K562 (cell line): Measurements from ENCODE around the gene TAF1A. TPM values are rescaled to one million over a fixed set of nuclear protein-coding genes. Genes with fewer than 3 reads are reported as not detected.

Experiments
- ATAC-seq: fragments of 200-7000 bp; cut with Tn5 transposase; 3 replicates; pipeline ENCODE4 v1.9.1; 2020; ENCODE audit warnings: moderate library complexity
- BruUV-seq: library from RNA; stranded (reverse); fragments of 400-500 nt; replicated peaks from 2 replicates; lab custom pipeline; 2021; lab: Mats Ljungman, UMichigan
- CTCF ChIA-PET: fragments of 300-600 bp; formaldehyde crosslinking; extraction: SDS; loops from one replicate; lab custom pipeline; 2021; ENCODE audit warnings: low intra/inter-chr PET ratio; lab: Yijun Ruan, JAX
- POLR2A ChIA-PET: fragments of 300-600, 350-650 bp; sonication (Branson Sonifier 250); formaldehyde crosslinking; extraction: SDS; loops from one replicate; lab custom pipeline; 2021; ENCODE audit warnings: antibody characterized with exemption, inconsistent platforms; lab: Yijun Ruan, JAX
- DNase-seq, 4 experiments: peaks; one replicate each; pipeline versions ENCODE4 v3.0.0 to v3.0.0-alpha.2; 2011 to 2018; ENCODE audit warnings: low spot score in 3 of 4, mixed read lengths in 3 of 4; ENCODE audit errors: extremely low read depth in 1 of 4
- FAIRE-seq: peaks from 2 replicates; lab custom pipeline; 2011; peaks lifted over from hg19 to GRCh38; lab: Jason Lieb, UNC
- H2AFZ ChIP-seq: 2 replicates; pipeline ENCODE4 v1.6.0; 2011; ENCODE audit warnings: low read depth, low read length, control low read depth, inconsistent platforms
- H3K27ac ChIP-seq: fragments of 200-600 bp; 3 replicates; pipeline ENCODE4 v1.8.0; 2011; ENCODE audit warnings: low read depth, mild to moderate bottlenecking, control low read depth, inconsistent platforms, low read length, moderate library complexity, mixed read lengths; ENCODE audit errors: extremely low read depth
- H3K27me3 ChIP-seq, 2 experiments: fragments of 300-600 bp in 1 of 2; 2 replicates in 1 of 2; 3 replicates in 1 of 2; pipeline versions ENCODE4 v1.6.0 to v1.8.0; 2011; ENCODE audit warnings: inconsistent platforms in 2 of 2, low read length in 2 of 2, mild to moderate bottlenecking in 1 of 2, mixed read lengths in 1 of 2, moderate library complexity in 1 of 2; ENCODE audit not compliant: control insufficient read depth in 2 of 2, insufficient read depth in 2 of 2
- H3K36me3 ChIP-seq: fragments of 300-600 bp; 3 replicates; pipeline ENCODE4 v1.8.0; 2011; ENCODE audit warnings: mild to moderate bottlenecking, low read length, inconsistent platforms; ENCODE audit not compliant: control insufficient read depth, insufficient read depth
- H3K4me1 ChIP-seq, 2 experiments: fragments of 200-600 bp in 1 of 2; replicated peaks in 1 of 2; 2 replicates in 1 of 2; 3 replicates in 1 of 2; pipeline versions ENCODE4 v1.5.1 to v1.8.0; 2011; ENCODE audit warnings: inconsistent platforms in 2 of 2, low read length in 2 of 2, mild to moderate bottlenecking in 1 of 2, mixed read lengths in 1 of 2, moderate library complexity in 1 of 2; ENCODE audit not compliant: control insufficient read depth in 2 of 2, insufficient read depth in 2 of 2
- H3K4me2 ChIP-seq: 2 replicates; pipeline ENCODE4 v1.6.1; 2011; ENCODE audit warnings: low read length, control low read depth, inconsistent platforms, mixed read lengths; ENCODE audit not compliant: insufficient read depth
- H3K4me3 ChIP-seq: fragments of 200-600 bp; sonication (generic), shearing (Covaris generic); 2 replicates; pipeline ENCODE4 v1.5.1; 2016; ENCODE audit warnings: control low read depth, inconsistent platforms
- H3K79me2 ChIP-seq: fragments of 200-600 bp; 3 replicates; pipeline ENCODE4 v1.8.0; 2011; ENCODE audit warnings: low read length, inconsistent platforms; ENCODE audit not compliant: control insufficient read depth, insufficient read depth
- H3K9ac ChIP-seq, 2 experiments: 2 replicates each; pipeline versions ENCODE4 v1.6.0 to v1.6.1; 2011; ENCODE audit warnings: low read depth in 2 of 2, low read length in 2 of 2, control low read depth in 1 of 2, inconsistent platforms in 1 of 2, mild to moderate bottlenecking in 1 of 2, mixed read lengths in 1 of 2; ENCODE audit not compliant: insufficient read depth in 1 of 2
- H3K9me1 ChIP-seq: one replicate; pipeline ENCODE4 v1.6.0; 2011; ENCODE audit warnings: inconsistent platforms, mild to moderate bottlenecking, low read length, moderate library complexity; ENCODE audit not compliant: control insufficient read depth, insufficient read depth
- H3K9me3 ChIP-seq: replicated peaks from 2 replicates; pipeline ENCODE4 v1.5.1; 2011; ENCODE audit warnings: low read depth, low read length, inconsistent platforms; ENCODE audit not compliant: control insufficient read depth, insufficient read depth
- H4K20me1 ChIP-seq: replicated peaks from 2 replicates; pipeline ENCODE4 v1.6.1; 2011; ENCODE audit warnings: low read length, inconsistent platforms, mixed read lengths; ENCODE audit not compliant: control insufficient read depth, insufficient read depth
- RBM22 ChIP-seq: fragments of 200-400 bp; formaldehyde crosslinking; IDR thresholded peaks from 2 replicates; pipeline ENCODE4 v1.6.1; 2018; ENCODE audit warnings: low read length, low read depth; ENCODE audit not compliant: poor library complexity, severe bottlenecking
- SRSF3 ChIP-seq: fragments of 200-400 bp; formaldehyde crosslinking; IDR thresholded peaks from 2 replicates; pipeline ENCODE4 v1.6.1; 2016; ENCODE audit warnings: mild to moderate bottlenecking, low read length, moderate library complexity; ENCODE audit not compliant: insufficient read depth
- WGBS: fragments of 100-300 bp; shearing (Covaris generic); methylation state at CpG from one replicate; pipeline ENCODE4 v1.1.6; 2016; ENCODE audit warnings: low coverage, mixed read lengths; ENCODE audit not compliant: insufficient coverage; ENCODE audit errors: missing lambda C conversion rate; 5-methylcytosine and 5-hydroxymethylcytosine counted together
- in situ Hi-C: fragments of 300-500 bp; cut with MboI; formaldehyde crosslinking; loops from 4 replicates; pipeline ENCODE4 v1.15.0; 2018; ENCODE audit warnings: inconsistent platforms, mixed read lengths
- intact Hi-C: fragments of 100-400 bp; cut with micrococcal nuclease; formaldehyde crosslinking; loops from 2 replicates; pipeline ENCODE4 v1.14.2; 2022
- polyA plus RNA-seq, 8 experiments: library from polyadenylated mRNA; depleted of rRNA in 4 of 8; stranded (reverse) in 5 of 8; unstranded in 3 of 8; fragments of >200 nt; fragmentation: Nextera tagmentation in 2 of 8; fragmentation: Illumina TruSeq in 1 of 8; extraction: Ambion mirVana in 2 of 8; extraction: Trizol in 1 of 8; gene quantifications; 2 replicates each; pipeline versions ENCODE4 v1.2.1 to v1.2.3, GENCODE V29; 2011 to 2014; ENCODE audit warnings: inconsistent platforms in 1 of 8, missing spikeins in 1 of 8
- total RNA-seq, 7 experiments: library from RNA; depleted of rRNA in 6 of 7; stranded (reverse); fragments of >200 nt in 6 of 7; fragmentation: Illumina TruSeq in 2 of 7; extraction: Trizol in 2 of 7; gene quantifications; 2 replicates each; pipeline versions ENCODE4 v1.2.1 to v1.2.3, GENCODE V29; 2011 to 2021; ENCODE audit warnings: low replicate concordance in 1 of 7
- TF ChIP-seq, protein P1 (sequence below): fragments of 250-450 bp; sonication (Bioruptor Pico); IDR thresholded peaks from 2 replicates; pipeline ENCODE4 v1.8.0; 2022; ENCODE audit warnings: inconsistent platforms, mild to moderate bottlenecking, moderate library complexity, borderline replicate concordance
- TF ChIP-seq, protein P2 (sequence below): fragments of 250-450 bp; sonication (Bioruptor Pico); IDR thresholded peaks from 2 replicates; pipeline ENCODE4 v1.8.0; 2022; ENCODE audit warnings: moderate library complexity, mild to moderate bottlenecking, inconsistent platforms

TAF1A gene
- total and polyA plus RNA-seq, 9 of the 15 experiments (the other 6 are each of a cell fraction or from before 2014, with no cell fraction given): 17.8 to 36.8 (median 25.3) TPM

GRCh38 chr1:222624214-222624613, 34.5 kb upstream of the TAF1A start:
- Histone ChIP-seq H3K27ac (no peak overlapping the region), H3K79me2 (peaks cover 22% of the 10 kb centered on the region), H3K9me1 (no peaks in the 10 kb centered on the region), H3K4me1 (peaks cover 0 to 5% of the 10 kb centered on the region in 2 experiments; a peak in 2 of 5 replicates), H3K4me3 (no peak overlapping the region), H3K36me3 (peaks cover 78% of the 10 kb centered on the region), H3K4me2 (no peak overlapping the region), H3K9me3 (no peaks in the 10 kb centered on the region), H3K27me3 (no peaks in the 10 kb centered on the region), H3K9ac (no peak overlapping the region), H4K20me1 (peaks cover 9% of the 10 kb centered on the region; the same call in 1 of the 2 replicates), H2AFZ (no peak overlapping the region)
- no TSS peak for BruUV-seq
- 95% methylated on average over 7 of the region's 7 CpGs for WGBS
- intact Hi-C loops: no loop called here
- TF ChIP-seq, protein P1, sequence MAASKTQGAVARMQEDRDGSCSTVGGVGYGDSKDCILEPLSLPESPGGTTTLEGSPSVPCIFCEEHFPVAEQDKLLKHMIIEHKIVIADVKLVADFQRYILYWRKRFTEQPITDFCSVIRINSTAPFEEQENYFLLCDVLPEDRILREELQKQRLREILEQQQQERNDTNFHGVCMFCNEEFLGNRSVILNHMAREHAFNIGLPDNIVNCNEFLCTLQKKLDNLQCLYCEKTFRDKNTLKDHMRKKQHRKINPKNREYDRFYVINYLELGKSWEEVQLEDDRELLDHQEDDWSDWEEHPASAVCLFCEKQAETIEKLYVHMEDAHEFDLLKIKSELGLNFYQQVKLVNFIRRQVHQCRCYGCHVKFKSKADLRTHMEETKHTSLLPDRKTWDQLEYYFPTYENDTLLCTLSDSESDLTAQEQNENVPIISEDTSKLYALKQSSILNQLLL (CRISPR knock-in tag): 0 out of 2 replicates have a peak, but pooled peaks have one; percentile 33
- TF ChIP-seq SRSF3 (no peak), RBM22 (no peak)
- TF ChIP-seq, protein P2, sequence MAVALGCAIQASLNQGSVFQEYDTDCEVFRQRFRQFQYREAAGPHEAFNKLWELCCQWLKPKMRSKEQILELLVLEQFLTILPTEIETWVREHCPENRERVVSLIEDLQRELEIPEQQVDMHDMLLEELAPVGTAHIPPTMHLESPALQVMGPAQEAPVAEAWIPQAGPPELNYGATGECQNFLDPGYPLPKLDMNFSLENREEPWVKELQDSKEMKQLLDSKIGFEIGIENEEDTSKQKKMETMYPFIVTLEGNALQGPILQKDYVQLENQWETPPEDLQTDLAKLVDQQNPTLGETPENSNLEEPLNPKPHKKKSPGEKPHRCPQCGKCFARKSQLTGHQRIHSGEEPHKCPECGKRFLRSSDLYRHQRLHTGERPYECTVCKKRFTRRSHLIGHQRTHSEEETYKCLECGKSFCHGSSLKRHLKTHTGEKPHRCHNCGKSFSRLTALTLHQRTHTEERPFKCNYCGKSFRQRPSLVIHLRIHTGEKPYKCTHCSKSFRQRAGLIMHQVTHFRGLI (CRISPR knock-in tag): 0 out of 2 replicates have a peak, but pooled peaks have one; percentile 43
- POLR2A ChIA-PET: interaction anchor here (1.4 kb wide), 1 partner anchor 10 kb away, joined by 5 read pairs; no protein-coding TSS in a partner anchor
- CTCF ChIA-PET: no interaction called here
- ATAC-seq (no peak), FAIRE-seq (no peak), DNase-seq (no peak)
- in situ Hi-C loops: no loop called here
